B cell (primary cell): Measurements from ENCODE around the gene JMJD8. TPM values are rescaled to one million over a fixed set of nuclear protein-coding genes. Genes with fewer than 3 reads are reported as not detected.

Experiments used
- ATAC-seq: fragments of 200-7000 bp; cut with Tn5 transposase; one replicate; pipeline ENCODE4 v1.10.0; 2021; ENCODE audit warnings: low read depth, mild to moderate bottlenecking, moderate number of reproducible peaks, moderate library complexity
- CTCF ChIA-PET: fragments of 350-600 bp; sonication (Branson Sonifier 250); formaldehyde crosslinking; loops from one replicate; lab custom pipeline; 2021; ENCODE audit warnings: antibody characterized with exemption, inconsistent platforms; lab: Charles Lee
- POLR2A ChIA-PET: fragments of 350-600 bp; sonication (Branson Sonifier 250); formaldehyde crosslinking; loops from one replicate; lab custom pipeline; 2021; ENCODE audit warnings: antibody characterized with exemption; lab: Charles Lee
- DNase-seq: peaks from one replicate; pipeline ENCODE4 v3.0.0; 2013
- H2AFZ ChIP-seq: 2 replicates; pipeline ENCODE4 v1.6.1; 2012; ENCODE audit warnings: mild to moderate bottlenecking, low read depth, low read length; ENCODE audit not compliant: insufficient read depth, poor library complexity, severe bottlenecking
- H3K27ac ChIP-seq, 2 donors: 1 replicate in 1 of 2; 2 replicates in 1 of 2; pipeline ENCODE4 v1.5.1; 2012 to 2013; ENCODE audit warnings: low read length in 2 of 2, mild to moderate bottlenecking in 2 of 2, moderate library complexity in 1 of 2
- H3K27me3 ChIP-seq, 4 experiments: fragments of 200-600 bp in 1 of 4; sonication (generic) in 1 of 4; replicated peaks in 1 of 4; 1 replicate in 2 of 4; 2 replicates in 2 of 4; pipeline versions ENCODE4 v1.6.1 to v1.7.0; 2013 to 2016; ENCODE audit warnings: low read length in 3 of 4, mild to moderate bottlenecking in 2 of 4, mixed read lengths in 1 of 4, moderate library complexity in 1 of 4; ENCODE audit not compliant: insufficient read depth in 4 of 4, control insufficient read depth in 3 of 4; ENCODE audit errors: control extremely low read depth in 1 of 4
- H3K36me3 ChIP-seq, 2 experiments: replicated peaks in 1 of 2; 1 replicate in 1 of 2; 2 replicates in 1 of 2; pipeline versions ENCODE4 v1.6.1 to v1.7.1; 2013; ENCODE audit warnings: low read length in 1 of 2; ENCODE audit not compliant: insufficient read depth in 2 of 2, control insufficient read depth in 1 of 2; ENCODE audit errors: control extremely low read depth in 1 of 2, extremely low read depth in 1 of 2
- H3K4me1 ChIP-seq, 2 donors: fragments of 200-600 bp in 1 of 2; sonication (generic) in 1 of 2; 1 replicate in 1 of 2; 2 replicates in 1 of 2; pipeline versions ENCODE4 v1.5.1 to v1.6.1; 2013 to 2017; ENCODE audit warnings: low read length in 2 of 2; ENCODE audit not compliant: control insufficient read depth in 2 of 2, insufficient read depth in 2 of 2
- H3K4me2 ChIP-seq: replicated peaks from 2 replicates; pipeline ENCODE3; 2012; ENCODE audit warnings: mild to moderate bottlenecking, low read depth, low read length; ENCODE audit not compliant: poor library complexity, severe bottlenecking
- H3K4me3 ChIP-seq, 5 experiments: fragments of 200-600 bp in 1 of 5; sonication (generic) in 1 of 5; 1 replicate in 3 of 5; 2 replicates in 2 of 5; pipeline versions ENCODE4 v1.5.1 to v1.7.0; 2011 to 2016; ENCODE audit warnings: low read length in 4 of 5, mild to moderate bottlenecking in 4 of 5, low read depth in 2 of 5, control low read depth in 1 of 5, moderate library complexity in 1 of 5; ENCODE audit not compliant: insufficient read depth in 1 of 5; ENCODE audit errors: control extremely low read depth in 1 of 5, extremely low read depth in 1 of 5
- H3K79me2 ChIP-seq: fragments of 200-600 bp; sonication (generic); one replicate; pipeline ENCODE4 v1.6.0; 2016; ENCODE audit warnings: low read length; ENCODE audit not compliant: control insufficient read depth, insufficient read depth
- H3K9ac ChIP-seq: fragments of 200-600 bp; sonication (generic); 2 replicates; pipeline ENCODE4 v1.6.1; 2017; ENCODE audit warnings: mild to moderate bottlenecking, low read length, moderate library complexity
- H3K9me3 ChIP-seq, 3 donors: one replicate each; pipeline versions ENCODE4 v1.6.1 to v1.7.1; 2013; ENCODE audit warnings: low read length in 2 of 3; ENCODE audit not compliant: control insufficient read depth in 2 of 3, insufficient read depth in 1 of 3; ENCODE audit errors: control extremely low read depth in 1 of 3
- H4K20me1 ChIP-seq: 2 replicates; pipeline ENCODE4 v1.6.0; 2012; ENCODE audit warnings: mild to moderate bottlenecking, low read length; ENCODE audit not compliant: insufficient read depth, control insufficient read depth, poor library complexity, severe bottlenecking
- H3K27ac Mint-ChIP-seq: one replicate; pipeline ENCODE4 v1.8.0; 2021; ENCODE audit warnings: mixed read lengths
- H3K27me3 Mint-ChIP-seq: one replicate; pipeline ENCODE4 v1.8.0; 2021; ENCODE audit warnings: mixed read lengths
- H3K4me1 Mint-ChIP-seq: one replicate; pipeline ENCODE4 v1.8.0; 2021; ENCODE audit warnings: mixed read lengths
- H3K4me3 Mint-ChIP-seq: one replicate; pipeline ENCODE4 v1.8.0; 2021; ENCODE audit warnings: mixed read lengths
- H3K9me3 Mint-ChIP-seq: one replicate; pipeline ENCODE4 v1.8.0; 2022; ENCODE audit warnings: mixed read lengths; ENCODE audit not compliant: insufficient read depth
- EZH2 ChIP-seq: IDR thresholded peaks from 2 replicates; pipeline ENCODE4 v1.6.1; 2012; ENCODE audit warnings: borderline replicate concordance, low read depth, mild to moderate bottlenecking, moderate library complexity, low read length; ENCODE audit not compliant: insufficient read depth, poor library complexity, severe bottlenecking
- WGBS: methylation state at CpG from one replicate; pipeline ENCODE4 v1.1.5; 2013; ENCODE audit warnings: missing lambda C conversion rate; ENCODE audit not compliant: insufficient coverage; 5-methylcytosine and 5-hydroxymethylcytosine counted together
- intact Hi-C: fragments of 100-400 bp; cut with micrococcal nuclease; formaldehyde crosslinking; loops from one replicate; pipeline ENCODE4 v1.10.0; 2022
- polyA plus RNA-seq: library from polyadenylated mRNA; depleted of rRNA; stranded (reverse); fragments of >200 nt; gene quantifications from 2 replicates; pipeline ENCODE4 v1.2.3, GENCODE V29; 2012
- total RNA-seq, 2 donors: library from RNA; stranded (reverse); fragments of 120-200 nt in 1 of 2; gene quantifications; 1 replicate in 1 of 2; 2 replicates in 1 of 2; pipeline versions ENCODE4 v1.2.3 to v1.2.4, GENCODE V29; 2013 to 2022
- TF ChIP-seq, protein P1 (sequence below): fragments of 200-600 bp; IDR thresholded peaks from one replicate; pipeline ENCODE4 v1.8.0; 2022; ENCODE audit warnings: antibody characterized with exemption, mild to moderate bottlenecking

Gene JMJD8
- total and polyA plus RNA-seq, 2 donors (not counting 1 experiment from before 2014, with no cell fraction given) = 46.3 to 69.3 TPM

GRCh38 chr16:728131-728889 lies 44.2 kb upstream of the JMJD8 start:
- Mint-ChIP-seq H3K27ac (peak overlapping the region; percentile 26), H3K27me3 (no peaks in the 10 kb centered on the region), H3K9me3 (no peaks in the 10 kb centered on the region), H3K4me3 (peak overlapping the region; percentile 73), H3K4me1 (peaks cover 16% of the 10 kb centered on the region)
- peak overlapping the region; percentile 97 for H3K4me2 ChIP-seq
- H3K4me3 ChIP-seq = peak overlapping the region in 4 of 5 experiments; percentile 69 to 81 (median 74)
- no peak overlapping the region for H3K27ac ChIP-seq
- CTCF ChIA-PET = interaction anchor here (0.8 to 1.8 kb wide), 4 partner anchors 10 to 56 kb away, joined by 3 to 5 read pairs (median 4); no protein-coding TSS in a partner anchor
- H3K9me3 ChIP-seq = no peaks in the 10 kb centered on the region
- WGBS = 2% methylated on average over 76 of the region's 80 CpGs
- ATAC-seq = peak; percentile 52
- peaks cover 0 to 20% of the 10 kb centered on the region in 2 experiments for H3K36me3 ChIP-seq
- H3K4me1 ChIP-seq = peaks cover 10 to 28% of the 10 kb centered on the region in 2 donors
- peak overlapping the region; percentile 57 for H3K9ac ChIP-seq
- H2AFZ ChIP-seq = peak overlapping the region; percentile 42
- POLR2A ChIA-PET = interaction anchor here (0.6 to 1.5 kb wide), 4 partner anchors 9 to 1255 kb away, joined by 4 to 11 read pairs (median 10); partner anchors contain the start of gene CIAO3
- no peak for TF ChIP-seq EZH2
- TF ChIP-seq, protein P1, sequence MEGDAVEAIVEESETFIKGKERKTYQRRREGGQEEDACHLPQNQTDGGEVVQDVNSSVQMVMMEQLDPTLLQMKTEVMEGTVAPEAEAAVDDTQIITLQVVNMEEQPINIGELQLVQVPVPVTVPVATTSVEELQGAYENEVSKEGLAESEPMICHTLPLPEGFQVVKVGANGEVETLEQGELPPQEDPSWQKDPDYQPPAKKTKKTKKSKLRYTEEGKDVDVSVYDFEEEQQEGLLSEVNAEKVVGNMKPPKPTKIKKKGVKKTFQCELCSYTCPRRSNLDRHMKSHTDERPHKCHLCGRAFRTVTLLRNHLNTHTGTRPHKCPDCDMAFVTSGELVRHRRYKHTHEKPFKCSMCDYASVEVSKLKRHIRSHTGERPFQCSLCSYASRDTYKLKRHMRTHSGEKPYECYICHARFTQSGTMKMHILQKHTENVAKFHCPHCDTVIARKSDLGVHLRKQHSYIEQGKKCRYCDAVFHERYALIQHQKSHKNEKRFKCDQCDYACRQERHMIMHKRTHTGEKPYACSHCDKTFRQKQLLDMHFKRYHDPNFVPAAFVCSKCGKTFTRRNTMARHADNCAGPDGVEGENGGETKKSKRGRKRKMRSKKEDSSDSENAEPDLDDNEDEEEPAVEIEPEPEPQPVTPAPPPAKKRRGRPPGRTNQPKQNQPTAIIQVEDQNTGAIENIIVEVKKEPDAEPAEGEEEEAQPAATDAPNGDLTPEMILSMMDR = no peak
- peaks cover 14% of the 10 kb centered on the region for H4K20me1 ChIP-seq
- peak; percentile 88 for DNase-seq
- H3K27me3 ChIP-seq = no peaks in the 10 kb centered on the region
- intact Hi-C loops = loop anchor here (1.0 to 5.0 kb wide), 2 partner anchors 13 to 884 kb away; partner anchors contain the start of genes CRAMP1 and IFT140
- H3K79me2 ChIP-seq = no peaks in the 10 kb centered on the region
